Thyroid gland (tissue), 4 donors: ENCODE measurements around the gene DPP6. TPM values are rescaled to one million over a fixed set of nuclear protein-coding genes. Genes with fewer than 3 reads are reported as not detected.

ENCODE experiments used
- DNase-seq, 2 donors: peaks; one replicate each; pipeline ENCODE4 v3.0.0-alpha.2; 2019
- H3K27ac ChIP-seq, 3 donors: fragments of 200-600 bp; sonication (generic); 1 replicate in 2 of 3; 2 replicates in 1 of 3; pipeline ENCODE4 v1.5.1; 2016 to 2019; ENCODE audit warnings: mild to moderate bottlenecking in 1 of 3, moderate library complexity in 1 of 3
- H3K27me3 ChIP-seq: fragments of 200-600 bp; sonication (generic); one replicate; pipeline ENCODE4 v1.5.1; 2019
- H3K36me3 ChIP-seq, 2 donors: fragments of 200-600 bp; sonication (generic); one replicate each; pipeline ENCODE4 v1.5.1; 2016 to 2019
- H3K4me1 ChIP-seq, 2 donors: fragments of 200-600 bp; sonication (generic); one replicate each; pipeline ENCODE4 v1.5.1; 2017 to 2019
- H3K4me3 ChIP-seq, 3 donors: fragments of 200-600 bp; sonication (generic); replicated peaks in 1 of 3; 1 replicate in 2 of 3; 2 replicates in 1 of 3; pipeline ENCODE4 v1.5.1; 2016; ENCODE audit warnings: mild to moderate bottlenecking in 1 of 3
- H3K9me3 ChIP-seq: fragments of 200-600 bp; sonication (generic); one replicate; pipeline ENCODE4 v1.5.1; 2017
- POLR2A ChIP-seq, 2 donors: fragments of 450-650 bp; IDR thresholded peaks; one replicate each; pipeline ENCODE4 v1.6.1; 2017; ENCODE audit warnings: antibody characterized with exemption in 2 of 2, mild to moderate bottlenecking in 2 of 2, moderate library complexity in 1 of 2
- WGBS, 2 donors: methylation state at CpG; one replicate each; pipeline ENCODE4 v1.1.5; 2017; 5-methylcytosine and 5-hydroxymethylcytosine counted together
- intact Hi-C: fragments of 100-400 bp; cut with DNase I; formaldehyde crosslinking; loops from one replicate; pipeline ENCODE4 v1.15.1; 2023
- total RNA-seq, 4 donors: library from RNA; depleted of rRNA; stranded (reverse); fragments of >200 nt; gene quantifications; one replicate each; pipeline ENCODE4 v1.2.3, GENCODE V29; 2016
- TF ChIP-seq, protein P1 (sequence below), 6 experiments: fragments of 200-600 bp in 3 of 6; fragments of 450-650 bp in 3 of 6; sonication (generic) in 3 of 6; IDR thresholded peaks; one replicate each; pipeline ENCODE4 v1.5.1; 2016 to 2019; ENCODE audit warnings: antibody characterized with exemption in 6 of 6, mild to moderate bottlenecking in 2 of 6, inconsistent platforms in 1 of 6, moderate library complexity in 1 of 6

Gene DPP6
- total RNA-seq, 4 donors from 2014 or later = 50.7 to 97.7 (median 68.9) TPM

DNA sequence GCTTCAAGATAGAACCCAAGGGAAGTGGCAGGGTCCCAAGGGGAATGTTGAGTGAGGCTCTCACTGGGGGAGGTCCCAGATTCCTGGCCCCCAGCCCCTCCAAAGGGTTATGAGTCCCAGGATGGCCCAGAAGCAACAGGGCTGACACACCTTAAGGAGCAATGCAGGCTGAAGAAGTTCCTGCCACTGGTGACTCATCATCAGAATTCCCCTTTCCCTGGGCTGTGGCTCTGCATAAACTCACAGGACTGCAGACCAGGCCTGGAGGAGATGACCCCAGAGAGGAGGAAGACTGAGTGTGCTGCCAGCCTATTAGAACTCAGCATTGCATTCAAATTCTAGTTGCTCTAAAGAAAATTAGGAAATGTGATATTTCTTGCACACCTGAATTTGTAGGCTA is 126.7 kb downstream of the DPP6 start:
- H3K36me3 ChIP-seq = no peaks in the 10 kb centered on the region
- H3K9me3 ChIP-seq = no peaks in the 10 kb centered on the region
- intact Hi-C loops = no loop called here
- TF ChIP-seq, protein P1, sequence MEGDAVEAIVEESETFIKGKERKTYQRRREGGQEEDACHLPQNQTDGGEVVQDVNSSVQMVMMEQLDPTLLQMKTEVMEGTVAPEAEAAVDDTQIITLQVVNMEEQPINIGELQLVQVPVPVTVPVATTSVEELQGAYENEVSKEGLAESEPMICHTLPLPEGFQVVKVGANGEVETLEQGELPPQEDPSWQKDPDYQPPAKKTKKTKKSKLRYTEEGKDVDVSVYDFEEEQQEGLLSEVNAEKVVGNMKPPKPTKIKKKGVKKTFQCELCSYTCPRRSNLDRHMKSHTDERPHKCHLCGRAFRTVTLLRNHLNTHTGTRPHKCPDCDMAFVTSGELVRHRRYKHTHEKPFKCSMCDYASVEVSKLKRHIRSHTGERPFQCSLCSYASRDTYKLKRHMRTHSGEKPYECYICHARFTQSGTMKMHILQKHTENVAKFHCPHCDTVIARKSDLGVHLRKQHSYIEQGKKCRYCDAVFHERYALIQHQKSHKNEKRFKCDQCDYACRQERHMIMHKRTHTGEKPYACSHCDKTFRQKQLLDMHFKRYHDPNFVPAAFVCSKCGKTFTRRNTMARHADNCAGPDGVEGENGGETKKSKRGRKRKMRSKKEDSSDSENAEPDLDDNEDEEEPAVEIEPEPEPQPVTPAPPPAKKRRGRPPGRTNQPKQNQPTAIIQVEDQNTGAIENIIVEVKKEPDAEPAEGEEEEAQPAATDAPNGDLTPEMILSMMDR (IDR thresholded peaks at IDR 0.05) = no peak
- TF ChIP-seq POLR2A (IDR thresholded peaks at IDR 0.05) = no peak
- no peak overlapping the region for H3K4me3 ChIP-seq
- H3K27ac ChIP-seq = no peak overlapping the region
- H3K27me3 ChIP-seq = no peaks in the 10 kb centered on the region
- no peak for DNase-seq
- no peaks in the 10 kb centered on the region for H3K4me1 ChIP-seq

DNA sequence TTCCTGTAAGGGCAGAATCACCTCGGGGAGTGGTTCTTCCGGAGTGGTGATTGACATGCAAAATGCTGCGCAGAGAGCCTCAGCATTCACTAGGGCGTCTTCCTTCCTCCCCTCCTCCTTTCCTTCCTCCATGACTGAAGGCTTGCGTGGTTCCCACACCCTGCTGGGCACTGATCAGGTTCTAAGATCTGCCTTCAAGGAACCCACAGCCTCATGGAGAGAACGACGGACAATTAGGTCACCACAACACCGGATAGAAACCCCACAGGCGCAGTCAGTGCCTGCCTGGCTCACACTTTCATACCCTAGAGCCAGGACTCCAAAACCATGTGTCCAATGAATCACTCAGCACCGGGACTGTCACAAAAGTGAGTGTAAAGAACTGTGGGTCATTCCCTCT is 131.3 kb downstream of the DPP6 start:
- H3K4me1 ChIP-seq = no peaks in the 10 kb centered on the region
- DNase-seq = no peak
- no peaks in the 10 kb centered on the region for H3K36me3 ChIP-seq
- H3K27me3 ChIP-seq = no peaks in the 10 kb centered on the region
- intact Hi-C loops = no loop called here
- H3K4me3 ChIP-seq = no peak overlapping the region
- 60 to 61% methylated on average over 10 of the region's 10 CpGs for WGBS, 2 donors
- H3K27ac ChIP-seq = no peak overlapping the region
- TF ChIP-seq, protein P1 (IDR thresholded peaks at IDR 0.05) = no peak
- no peak for TF ChIP-seq POLR2A (IDR thresholded peaks at IDR 0.05)
- H3K9me3 ChIP-seq = no peaks in the 10 kb centered on the region

DNA sequence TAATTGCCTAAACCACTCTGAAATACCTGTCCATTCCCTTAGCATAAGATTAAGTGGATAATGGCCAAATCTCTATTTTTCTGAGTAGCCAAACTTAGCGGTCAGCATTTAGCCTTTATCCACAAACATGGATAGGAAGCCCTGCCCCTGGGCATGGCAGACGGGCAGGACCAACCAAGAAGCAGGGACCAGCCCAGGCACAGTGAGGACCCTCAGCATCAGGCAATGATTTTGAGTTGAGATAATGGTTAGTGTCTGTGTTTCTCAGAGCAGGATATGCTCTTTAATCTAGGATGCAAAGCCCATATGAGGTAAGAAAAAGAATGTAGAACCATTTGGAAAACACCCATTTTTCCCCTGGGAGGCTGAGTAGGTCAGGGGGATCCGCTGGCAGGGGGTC is 131.7 kb downstream of the DPP6 start:
- Histone ChIP-seq H3K4me1 (no peaks in the 10 kb centered on the region), H3K27ac (no peak overlapping the region), H3K27me3 (no peaks in the 10 kb centered on the region), H3K36me3 (no peaks in the 10 kb centered on the region), H3K4me3 (no peak overlapping the region), H3K9me3 (no peaks in the 10 kb centered on the region)
- intact Hi-C loops = no loop called here
- no peak for DNase-seq
- TF ChIP-seq, protein P1 (IDR thresholded peaks at IDR 0.05) = no peak
- 72 to 82% methylated on average over 3 of the region's 3 CpGs for WGBS, 2 donors

DNA sequence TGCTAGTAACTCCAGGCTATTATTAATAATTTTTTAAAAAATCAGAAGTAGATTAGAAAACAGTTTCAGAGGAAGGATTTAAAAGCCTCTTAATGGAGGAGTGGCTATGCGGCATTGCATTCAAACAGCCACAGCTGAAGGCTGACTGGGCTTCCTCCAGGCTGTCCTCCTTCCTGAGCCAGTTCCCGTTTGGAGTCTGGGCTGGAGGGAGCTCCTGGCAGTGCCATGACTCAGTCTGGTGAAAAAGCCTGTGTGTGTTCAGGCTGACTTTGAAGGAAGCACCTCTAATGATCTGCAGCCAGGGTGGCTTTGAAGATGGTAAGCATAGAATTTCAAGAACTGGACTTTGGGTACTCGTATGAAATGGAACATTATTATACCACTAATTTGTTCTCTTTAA is 134.6 kb downstream of the DPP6 start:
- TF ChIP-seq, protein P1 (IDR thresholded peaks at IDR 0.05) = no peak
- TF ChIP-seq POLR2A (IDR thresholded peaks at IDR 0.05) = no peak
- Histone ChIP-seq H3K4me3 (no peak overlapping the region), H3K9me3 (no peaks in the 10 kb centered on the region), H3K4me1 (no peaks in the 10 kb centered on the region), H3K36me3 (no peaks in the 10 kb centered on the region), H3K27ac (no peak overlapping the region), H3K27me3 (no peaks in the 10 kb centered on the region)
- intact Hi-C loops = no loop called here
- DNase-seq = no peak
- WGBS, 2 donors = 75 to 88% methylated on average over 3 of the region's 3 CpGs

DNA sequence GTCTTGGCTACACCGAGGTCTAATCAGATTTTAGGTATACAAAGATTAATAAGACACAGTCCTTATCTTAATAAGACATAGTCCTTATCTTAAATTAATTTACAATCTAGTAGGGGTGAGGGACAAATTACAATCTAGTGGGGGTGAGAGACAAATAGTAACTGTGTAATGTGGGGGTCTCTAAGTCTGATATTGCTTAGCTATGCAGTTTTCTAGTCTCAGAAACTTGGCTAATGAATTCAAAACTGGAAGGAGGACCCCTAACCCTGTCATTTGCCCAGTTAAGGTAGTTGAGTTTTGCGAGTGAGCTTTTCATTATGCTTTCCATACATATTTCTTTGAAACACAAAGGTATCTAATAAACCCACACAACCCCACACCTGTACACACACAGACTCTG is 136.1 kb downstream of the DPP6 start:
- H3K4me1 ChIP-seq = no peaks in the 10 kb centered on the region
- H3K36me3 ChIP-seq = no peaks in the 10 kb centered on the region
- no peak overlapping the region for H3K4me3 ChIP-seq
- intact Hi-C loops = no loop called here
- H3K27ac ChIP-seq = no peak overlapping the region
- no peaks in the 10 kb centered on the region for H3K9me3 ChIP-seq
- no peak for DNase-seq
- WGBS, 2 donors = 86 to 88% methylated on average over 2 of the region's 2 CpGs
- H3K27me3 ChIP-seq = no peaks in the 10 kb centered on the region
- TF ChIP-seq, protein P1 (IDR thresholded peaks at IDR 0.05) = no peak
- no peak for TF ChIP-seq POLR2A (IDR thresholded peaks at IDR 0.05)
